HCT116 (cell line): ENCODE data around the gene PUSL1.
A peak's percentile ranks its signal among the peaks of the same experiment; 100 is the strongest.

Experiments used
- CEBPB ChIP-seq: IDR thresholded peaks from 2 replicates; pipeline ENCODE4 v1.6.1; 2012; ENCODE audit warnings: low read depth
- EZH2 ChIP-seq: fragments of 200-600 bp; sonication (generic); IDR thresholded peaks from 2 replicates; pipeline ENCODE4 v1.6.1; 2017; ENCODE audit warnings: antibody characterized with exemption, mixed run types
- EZH2phosphoT487 ChIP-seq: fragments of 200-600 bp; IDR thresholded peaks from 2 replicates; pipeline ENCODE4 v1.6.1; 2018; ENCODE audit warnings: antibody characterized with exemption, borderline replicate concordance
- JUND ChIP-seq: IDR thresholded peaks from 2 replicates; pipeline ENCODE4 v1.6.1; 2012
- POLR2A ChIP-seq: IDR thresholded peaks from 2 replicates; pipeline ENCODE4 v1.7.0; 2011; ENCODE audit warnings: borderline replicate concordance; ENCODE audit not compliant: insufficient read depth, insufficient read length; ENCODE audit errors: extremely low read depth
- POLR2AphosphoS5 ChIP-seq: IDR thresholded peaks from 2 replicates; pipeline ENCODE4 v1.6.1; 2011; ENCODE audit warnings: mild to moderate bottlenecking, low read depth, low read length, moderate library complexity
- RAD21 ChIP-seq: IDR thresholded peaks from 2 replicates; pipeline ENCODE4 v1.6.1; 2012; ENCODE audit warnings: low read depth, mild to moderate bottlenecking
- SP1 ChIP-seq: IDR thresholded peaks from 2 replicates; pipeline ENCODE4 v1.6.1; 2012; ENCODE audit warnings: low read depth
- SRF ChIP-seq: IDR thresholded peaks from 2 replicates; pipeline ENCODE4 v1.6.1; 2012; ENCODE audit warnings: low read depth
- ZBTB33 ChIP-seq: IDR thresholded peaks from 2 replicates; pipeline ENCODE4 v1.6.1; 2011; ENCODE audit warnings: mild to moderate bottlenecking, low read length, moderate library complexity; ENCODE audit not compliant: insufficient replicate concordance; ENCODE audit errors: extremely low read depth
- ZFX ChIP-seq: fragments of 450-650 bp; IDR thresholded peaks from 2 replicates; pipeline ENCODE4 v1.6.1; 2017
- ZNF274 ChIP-seq: fragments of 200-500 bp; sonication (Bioruptor generic); IDR thresholded peaks from 2 replicates; pipeline ENCODE4 v1.6.1; 2014; ENCODE audit warnings: mild to moderate bottlenecking, low read depth, low read length, inconsistent platforms
- TF ChIP-seq, protein P1 (sequence below), 3 experiments: fragments of 200-600 bp in 1 of 3; sonication (generic) in 1 of 3; IDR thresholded peaks in 2 of 3; conservative IDR thresholded peaks in 1 of 3; 2 replicates each; pipeline ENCODE4 v1.5.1; 2012 to 2017; ENCODE audit warnings: low read depth in 2 of 3, low read length in 2 of 3, antibody characterized with exemption in 1 of 3, borderline replicate concordance in 1 of 3, control low read depth in 1 of 3, mild to moderate bottlenecking in 1 of 3, mixed read lengths in 1 of 3, mixed run types in 1 of 3, moderate library complexity in 1 of 3; ENCODE audit not compliant: insufficient read depth in 1 of 3
- TF ChIP-seq, protein P2 (sequence below): IDR thresholded peaks from 2 replicates; pipeline ENCODE4 v1.6.1; 2012

- TF ChIP-seq, protein P1, sequence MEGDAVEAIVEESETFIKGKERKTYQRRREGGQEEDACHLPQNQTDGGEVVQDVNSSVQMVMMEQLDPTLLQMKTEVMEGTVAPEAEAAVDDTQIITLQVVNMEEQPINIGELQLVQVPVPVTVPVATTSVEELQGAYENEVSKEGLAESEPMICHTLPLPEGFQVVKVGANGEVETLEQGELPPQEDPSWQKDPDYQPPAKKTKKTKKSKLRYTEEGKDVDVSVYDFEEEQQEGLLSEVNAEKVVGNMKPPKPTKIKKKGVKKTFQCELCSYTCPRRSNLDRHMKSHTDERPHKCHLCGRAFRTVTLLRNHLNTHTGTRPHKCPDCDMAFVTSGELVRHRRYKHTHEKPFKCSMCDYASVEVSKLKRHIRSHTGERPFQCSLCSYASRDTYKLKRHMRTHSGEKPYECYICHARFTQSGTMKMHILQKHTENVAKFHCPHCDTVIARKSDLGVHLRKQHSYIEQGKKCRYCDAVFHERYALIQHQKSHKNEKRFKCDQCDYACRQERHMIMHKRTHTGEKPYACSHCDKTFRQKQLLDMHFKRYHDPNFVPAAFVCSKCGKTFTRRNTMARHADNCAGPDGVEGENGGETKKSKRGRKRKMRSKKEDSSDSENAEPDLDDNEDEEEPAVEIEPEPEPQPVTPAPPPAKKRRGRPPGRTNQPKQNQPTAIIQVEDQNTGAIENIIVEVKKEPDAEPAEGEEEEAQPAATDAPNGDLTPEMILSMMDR (IDR thresholded peaks at IDR 0.05 in 2 of 3, conservative IDR thresholded peaks at IDR 0.05 in 1 of 3; ENCODE audit: borderline replicate concordance in 1 of 3, insufficient read depth in 1 of 3, low read depth in 2 of 3, low read length in 2 of 3) = no peak
- TF ChIP-seq ZBTB33 (no peak), POLR2AphosphoS5 (peak; percentile 83), EZH2 (no peak), POLR2A (peak; percentile 46), ZNF274 (no peak), ZFX (peak; percentile 98; the same call in 1 of the 2 replicates), SP1 (peak; percentile 57), RAD21 (no peak), SRF (no peak), JUND (no peak), CEBPB (no peak), EZH2phosphoT487 (no peak)
- TF ChIP-seq, protein P2, sequence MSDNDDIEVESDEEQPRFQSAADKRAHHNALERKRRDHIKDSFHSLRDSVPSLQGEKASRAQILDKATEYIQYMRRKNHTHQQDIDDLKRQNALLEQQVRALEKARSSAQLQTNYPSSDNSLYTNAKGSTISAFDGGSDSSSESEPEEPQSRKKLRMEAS = peak; percentile 48
Measured at GRCh38 chr1:1273512-1274298, 34.7 kb upstream of the PUSL1 start, which contains the start of gene UBE2J2.
